HFFc6 (cell line): ENCODE measurements around the gene MCOLN1. TPM values are rescaled to one million over a fixed set of nuclear protein-coding genes. Genes with fewer than 3 reads are reported as not detected.
A peak's percentile ranks its signal among the peaks of the same experiment; 100 is the strongest.

Experiments
- DNase-seq: peaks from one replicate; pipeline ENCODE4 v3.0.0-alpha.2; 2018
- H3K27ac Mint-ChIP-seq: 2 replicates; pipeline ENCODE4 v1.8.0; 2020; ENCODE audit warnings: mild to moderate bottlenecking, mixed read lengths
- H3K27me3 Mint-ChIP-seq: 2 replicates; pipeline ENCODE4 v1.8.0; 2021; ENCODE audit warnings: mild to moderate bottlenecking, moderate library complexity, mixed read lengths; ENCODE audit not compliant: insufficient read depth
- H3K36me3 Mint-ChIP-seq: 2 replicates; pipeline ENCODE4 v1.8.0; 2021; ENCODE audit warnings: low read depth, mixed read lengths
- H3K4me1 Mint-ChIP-seq: 2 replicates; pipeline ENCODE4 v1.8.0; 2020; ENCODE audit warnings: low read depth, mixed read lengths
- H3K4me3 Mint-ChIP-seq: 2 replicates; pipeline ENCODE4 v1.8.0; 2020; ENCODE audit warnings: mild to moderate bottlenecking, moderate library complexity, mixed read lengths
- H3K9me3 Mint-ChIP-seq: 2 replicates; pipeline ENCODE4 v1.8.0; 2020; ENCODE audit warnings: mild to moderate bottlenecking, mixed read lengths
- CTCF ChIP-seq: fragments of 200-600 bp; sonication (generic); IDR thresholded peaks from 2 replicates; pipeline ENCODE4 v1.5.0; 2021; ENCODE audit warnings: antibody characterized with exemption, mild to moderate bottlenecking
- total RNA-seq, 6 experiments: library from RNA; stranded (reverse); fragmentation: NEBNext Ultra II Directional; extraction: Animal tissue kit (Norgen Biotek cat#: 25700); gene quantifications; 2 replicates in 1 of 6; 3 replicates in 5 of 6; pipeline ENCODE4 v1.2.3, GENCODE V29; 2021

MCOLN1 gene
- total RNA-seq, 6 experiments from 2014 or later: 18.2 to 28.7 (median 21.3) TPM

- TF ChIP-seq CTCF: no peak
- no peak for DNase-seq
- Mint-ChIP-seq H3K4me1 (peaks cover 41% of the 10 kb centered on the region), H3K27ac (peak overlapping the region; percentile 81), H3K4me3 (peak overlapping the region; percentile 90), H3K9me3 (no peaks in the 10 kb centered on the region), H3K27me3 (peaks cover 1% of the 10 kb centered on the region; the same call in 1 of the 2 replicates), H3K36me3 (peaks cover 5% of the 10 kb centered on the region; the same call in 1 of the 2 replicates)
Measured at GRCh38 chr19:7516333-7516732, 6.1 kb upstream of the MCOLN1 start.

- Mint-ChIP-seq H3K4me1 (peaks cover 44% of the 10 kb centered on the region), H3K9me3 (no peaks in the 10 kb centered on the region), H3K27me3 (peaks cover 1% of the 10 kb centered on the region; the same call in 1 of the 2 replicates), H3K4me3 (peak overlapping the region; percentile 90), H3K27ac (peak overlapping the region; percentile 81), H3K36me3 (peaks cover 5% of the 10 kb centered on the region; the same call in 1 of the 2 replicates)
- no peak for DNase-seq
- TF ChIP-seq CTCF: no peak
Measured at GRCh38 chr19:7516878-7517277, 5.5 kb upstream of the MCOLN1 start.

- H3K4me3 Mint-ChIP-seq: no peak overlapping the region
- TF ChIP-seq CTCF: no peak
- peaks cover 5% of the 10 kb centered on the region; the same call in 1 of the 2 replicates for H3K36me3 Mint-ChIP-seq
- H3K27ac Mint-ChIP-seq: no peak overlapping the region
- DNase-seq: no peak
- no peaks in the 10 kb centered on the region for H3K9me3 Mint-ChIP-seq
- H3K27me3 Mint-ChIP-seq: peaks cover 3% of the 10 kb centered on the region; the same call in 1 of the 2 replicates
- H3K4me1 Mint-ChIP-seq: peaks cover 39% of the 10 kb centered on the region
Measured at GRCh38 chr19:7519361-7520130, 2.9 kb upstream of the MCOLN1 start.

GRCh38 chr19:7520131-7521051 lies 2.0 kb upstream of the MCOLN1 start:
- Mint-ChIP-seq H3K9me3 (no peaks in the 10 kb centered on the region), H3K36me3 (peaks cover 5% of the 10 kb centered on the region; the same call in 1 of the 2 replicates), H3K4me3 (no peak overlapping the region), H3K4me1 (peaks cover 31% of the 10 kb centered on the region), H3K27ac (no peak overlapping the region), H3K27me3 (peaks cover 3% of the 10 kb centered on the region; the same call in 1 of the 2 replicates)
- no peak for TF ChIP-seq CTCF
- DNase-seq: no peak

- no peaks in the 10 kb centered on the region for H3K9me3 Mint-ChIP-seq
- TF ChIP-seq CTCF: no peak
- peaks cover 5% of the 10 kb centered on the region; the same call in 1 of the 2 replicates for H3K36me3 Mint-ChIP-seq
- H3K4me3 Mint-ChIP-seq: peak overlapping the region; percentile 83
- peaks cover 25% of the 10 kb centered on the region for H3K4me1 Mint-ChIP-seq
- DNase-seq: no peak
- peaks cover 3% of the 10 kb centered on the region; the same call in 1 of the 2 replicates for H3K27me3 Mint-ChIP-seq
- H3K27ac Mint-ChIP-seq: peak overlapping the region; percentile 78
Measured at GRCh38 chr19:7521551-7522071, 813 bp upstream of the MCOLN1 start.
